ENCODE results near the gene ELAC1. TPM values are rescaled to one million over a fixed set of nuclear protein-coding genes. Genes with fewer than 3 reads are reported as not detected.

ELAC1 gene
- total and polyA plus RNA-seq, 2 experiments from 2014 or later = 2.8 to 3.2 TPM

- peaks cover 9% of the 10 kb centered on the region for H3K27me3 Mint-ChIP-seq (ENCODE audit: insufficient read depth, low read depth, poor library complexity)
- Histone ChIP-seq H2AFZ (no peak overlapping the region), H3K27me3 (ENCODE audit: insufficient read depth) (no peaks in the 10 kb centered on the region), H3K4me2 (no peak overlapping the region), H3K36me3 (ENCODE audit: insufficient read depth) (no peaks in the 10 kb centered on the region), H3K9me2 (ENCODE audit: insufficient read depth) (peaks cover 12% of the 10 kb centered on the region; the same call in 1 of the 2 replicates), H3K4me3 (no peak overlapping the region), H3K27ac (ENCODE audit: low read depth) (no peak overlapping the region), H3F3A (replicated peaks; ENCODE audit: low read depth) (no peaks in the 10 kb centered on the region), H3K4me1 (ENCODE audit: insufficient read depth) (peaks cover 12% of the 10 kb centered on the region), H4K20me1 (replicated peaks; ENCODE audit: insufficient read depth) (no peaks in the 10 kb centered on the region), H3K79me2 (replicated peaks; ENCODE audit: insufficient read depth) (no peaks in the 10 kb centered on the region)
- peaks cover 15% of the 10 kb centered on the region for H3K36me3 Mint-ChIP-seq (ENCODE audit: low read depth)
- DNase-seq (ENCODE audit: low spot score) (no peak), ATAC-seq (no peak)
- H3K4me1 Mint-ChIP-seq = peaks cover 11% of the 10 kb centered on the region
- no peak overlapping the region for H3K4me3 Mint-ChIP-seq
- peaks cover 20% of the 10 kb centered on the region for H3K9me3 Mint-ChIP-seq
- H3K27ac Mint-ChIP-seq = no peak overlapping the region
- TF ChIP-seq EZH2 (IDR thresholded peaks at IDR 0.05; ENCODE audit: low read depth, unreplicated experiment) = no peak
- TF ChIP-seq STAT1 (IDR thresholded peaks at IDR 0.05; ENCODE audit: unreplicated experiment) = no peak
- no peak for TF ChIP-seq CTCF (conservative IDR thresholded peaks at IDR 0.05; ENCODE audit: low read depth in 2 of 2)
- TF ChIP-seq ZNF331 (CRISPR knock-in tag; IDR thresholded peaks at IDR 0.05; ENCODE audit: low read depth) = no peak
- TF ChIP-seq ETS1 (IDR thresholded peaks at IDR 0.05) = no peak
- TF ChIP-seq ZNF462 (CRISPR knock-in tag; IDR thresholded peaks at IDR 0.05) = no peak
- TF ChIP-seq CREB1 (CRISPR knock-in tag; IDR thresholded peaks at IDR 0.05; ENCODE audit: low read depth) = no peak
- TF ChIP-seq NANOG (IDR thresholded peaks at IDR 0.05; ENCODE audit: borderline replicate concordance) = no peak
- TF ChIP-seq JUNB (IDR thresholded peaks at IDR 0.05; ENCODE audit: unreplicated experiment) = no peak
- no peak for TF ChIP-seq ZNF114 (CRISPR knock-in tag; IDR thresholded peaks at IDR 0.05)
- TF ChIP-seq EZH2phosphoT487 (IDR thresholded peaks at IDR 0.05; ENCODE audit: unreplicated experiment) = no peak
- no peak for TF ChIP-seq POLR2AphosphoS5 (IDR thresholded peaks at IDR 0.05; ENCODE audit: low read depth)
- TF ChIP-seq REST (IDR thresholded peaks at IDR 0.05; ENCODE audit: unreplicated experiment) = no peak
Observed at GRCh38 chr18:51013259-51013658, 45.4 kb downstream of the ELAC1 start.
